WTC11 (cell line): ENCODE data around the gene FMNL2. TPM values are rescaled to one million over a fixed set of nuclear protein-coding genes. Genes with fewer than 3 reads are reported as not detected.

Experiments
- ATAC-seq: fragments of 200-7000 bp; cut with Tn5 transposase; 2 replicates; pipeline ENCODE4 v1.10.0; 2021; ENCODE audit warnings: mild to moderate bottlenecking, moderate library complexity
- CTCF ChIA-PET: fragments of 300-600 bp; sonication (Branson Sonifier 250); formaldehyde crosslinking; loops from one replicate; lab custom pipeline; 2021; ENCODE audit warnings: antibody characterized with exemption; lab: Charles Lee
- POLR2A ChIA-PET: fragments of 350-600 bp; sonication (Branson Sonifier 250); formaldehyde crosslinking; loops from one replicate; lab custom pipeline; 2021; ENCODE audit warnings: antibody characterized with exemption; lab: Charles Lee
- DNase-seq: peaks from one replicate; pipeline ENCODE4 v3.0.0; 2021; ENCODE audit warnings: low spot score
- H3K27ac Mint-ChIP-seq: 2 replicates; pipeline ENCODE4 v1.8.0; 2021; ENCODE audit warnings: mixed read lengths
- H3K27me3 Mint-ChIP-seq: 2 replicates; pipeline ENCODE4 v1.8.0; 2021; ENCODE audit warnings: low read depth, mild to moderate bottlenecking, moderate library complexity, mixed read lengths
- H3K36me3 Mint-ChIP-seq: 2 replicates; pipeline ENCODE4 v1.8.0; 2021; ENCODE audit warnings: mixed read lengths
- H3K4me1 Mint-ChIP-seq: 2 replicates; pipeline ENCODE4 v1.8.0; 2022; ENCODE audit warnings: mixed read lengths
- H3K4me3 Mint-ChIP-seq: 2 replicates; pipeline ENCODE4 v1.8.0; 2021; ENCODE audit warnings: mild to moderate bottlenecking, moderate library complexity, mixed read lengths
- H3K9me3 Mint-ChIP-seq: 2 replicates; pipeline ENCODE4 v1.8.0; 2021; ENCODE audit warnings: mixed read lengths
- AR ChIP-seq: fragments of 250-450 bp; sonication (Bioruptor Pico); IDR thresholded peaks from 2 replicates; pipeline ENCODE4 v1.9.0; 2021; ENCODE audit warnings: mild to moderate bottlenecking
- CBFB ChIP-seq: sonication (generic); formaldehyde crosslinking; IDR thresholded peaks from 2 replicates; pipeline ENCODE4 v1.8.1; 2022; ENCODE audit warnings: mild to moderate bottlenecking, low read depth, missing genetic modification reagents
- CTCF ChIP-seq: fragments of 200-600 bp; IDR thresholded peaks from 2 replicates; pipeline ENCODE4 v1.8.0; 2022; ENCODE audit warnings: antibody characterized with exemption
- E2F1 ChIP-seq: sonication (generic); formaldehyde crosslinking; IDR thresholded peaks from 2 replicates; pipeline ENCODE4 v1.8.0; 2022; ENCODE audit warnings: mild to moderate bottlenecking, missing genetic modification reagents
- E2F5 ChIP-seq: sonication (generic); formaldehyde crosslinking; IDR thresholded peaks from 2 replicates; pipeline ENCODE4 v1.8.1; 2022; ENCODE audit warnings: mild to moderate bottlenecking, moderate library complexity, missing genetic modification reagents
- ERG ChIP-seq: fragments of 250-450 bp; sonication (Bioruptor Pico); IDR thresholded peaks from 2 replicates; pipeline ENCODE4 v1.8.0; 2021; ENCODE audit warnings: mild to moderate bottlenecking
- FOXK1 ChIP-seq: sonication (generic); formaldehyde crosslinking; IDR thresholded peaks from 2 replicates; pipeline ENCODE4 v1.8.0; 2022; ENCODE audit warnings: mild to moderate bottlenecking, moderate library complexity, missing genetic modification reagents
- FOXP4 ChIP-seq: sonication (generic); formaldehyde crosslinking; IDR thresholded peaks from 2 replicates; pipeline ENCODE4 v1.8.0; 2022; ENCODE audit warnings: mild to moderate bottlenecking, missing genetic modification reagents
- IRF1 ChIP-seq: sonication (generic); formaldehyde crosslinking; IDR thresholded peaks from 2 replicates; pipeline ENCODE4 v1.8.0; 2023; ENCODE audit warnings: missing genetic modification reagents
- NR1H2 ChIP-seq: sonication (generic); formaldehyde crosslinking; IDR thresholded peaks from 2 replicates; pipeline ENCODE4 v1.9.0; 2021; ENCODE audit warnings: mild to moderate bottlenecking, moderate library complexity, missing genetic modification reagents
- NR2C2 ChIP-seq: sonication (generic); formaldehyde crosslinking; IDR thresholded peaks from 2 replicates; pipeline ENCODE4 v1.8.0; 2022; ENCODE audit warnings: mild to moderate bottlenecking, missing genetic modification reagents
- SOX15 ChIP-seq: fragments of 250-450 bp; sonication (Bioruptor Pico); IDR thresholded peaks from 2 replicates; pipeline ENCODE4 v1.9.0; 2021; ENCODE audit warnings: mild to moderate bottlenecking
- ZNF232 ChIP-seq: sonication (generic); formaldehyde crosslinking; IDR thresholded peaks from 2 replicates; pipeline ENCODE4 v1.8.0; 2022; ENCODE audit warnings: mild to moderate bottlenecking, missing genetic modification reagents
- ZNF512 ChIP-seq: sonication (generic); formaldehyde crosslinking; IDR thresholded peaks from 2 replicates; pipeline ENCODE4 v1.8.1; 2022; ENCODE audit warnings: missing genetic modification reagents, borderline replicate concordance
- ZNF532 ChIP-seq: fragments of 250-450 bp; sonication (Bioruptor Pico); IDR thresholded peaks from 2 replicates; pipeline ENCODE4 v1.9.0; 2021; ENCODE audit warnings: mild to moderate bottlenecking, borderline replicate concordance
- total RNA-seq: library from RNA; stranded (reverse); gene quantifications from 3 replicates; pipeline ENCODE4 v1.2.3, GENCODE V29; 2021

Gene FMNL2
- total RNA-seq, 1 experiment from 2014 or later, result 43.0 TPM

GRCh38 chr2:152606941-152607340, 272.0 kb downstream of the FMNL2 start (continued):
- TF ChIP-seq ZNF512 (CRISPR knock-in tag) (no peak), E2F5 (CRISPR knock-in tag) (no peak)

- peaks cover 9% of the 10 kb centered on the region; the same call in 1 of the 2 replicates for H3K36me3 Mint-ChIP-seq
- H3K4me1 Mint-ChIP-seq, result no peaks in the 10 kb centered on the region
- H3K9me3 Mint-ChIP-seq, result no peaks in the 10 kb centered on the region
- ATAC-seq, result no peak
- no peak overlapping the region for H3K27ac Mint-ChIP-seq
- ChIA-PET POLR2A (no interaction called here), CTCF (no interaction called here)
- TF ChIP-seq NR1H2 (CRISPR knock-in tag), result no peak
- no peak for TF ChIP-seq AR (CRISPR knock-in tag)
- no peak for TF ChIP-seq ZNF232 (CRISPR knock-in tag)
- TF ChIP-seq ERG (CRISPR knock-in tag), result no peak
- no peak for TF ChIP-seq IRF1
- no peaks in the 10 kb centered on the region for H3K27me3 Mint-ChIP-seq
- no peak for DNase-seq
- H3K4me3 Mint-ChIP-seq, result no peak overlapping the region
These were observed 272.9 kb downstream of the FMNL2 start for GRCh38 chr2:152607793-152608300.

GRCh38 chr2:152609154-152609553, 274.2 kb downstream of the FMNL2 start:
- no peak for DNase-seq
- Mint-ChIP-seq H3K27me3 (no peaks in the 10 kb centered on the region), H3K27ac (no peak overlapping the region), H3K36me3 (peaks cover 16% of the 10 kb centered on the region; the same call in 1 of the 2 replicates), H3K9me3 (no peaks in the 10 kb centered on the region), H3K4me1 (no peaks in the 10 kb centered on the region), H3K4me3 (no peak overlapping the region)
- POLR2A ChIA-PET, result no interaction called here
- CTCF ChIA-PET, result no interaction called here
- no peak for ATAC-seq
- TF ChIP-seq CBFB (CRISPR knock-in tag), result no peak
- TF ChIP-seq FOXK1 (CRISPR knock-in tag), result no peak
- TF ChIP-seq FOXP4 (CRISPR knock-in tag), result no peak
- TF ChIP-seq CTCF, result no peak
- TF ChIP-seq ZNF532 (CRISPR knock-in tag), result no peak
- TF ChIP-seq NR2C2 (CRISPR knock-in tag), result no peak
- TF ChIP-seq E2F1 (CRISPR knock-in tag), result no peak
- TF ChIP-seq SOX15 (CRISPR knock-in tag), result no peak
